NB4 (cell line): ENCODE measurements around the gene FOXP1.

Experiments
- CTCF ChIP-seq: IDR thresholded peaks from one replicate; pipeline ENCODE4 v1.5.1; 2012; ENCODE audit warnings: low read depth, low read length
- MAX ChIP-seq: IDR thresholded peaks from 2 replicates; pipeline ENCODE4 v1.6.1; 2011; ENCODE audit warnings: low read depth, low read length
- MYC ChIP-seq: IDR thresholded peaks from 2 replicates; pipeline ENCODE4 v1.6.1; 2011; ENCODE audit warnings: low read depth, low read length
- POLR2A ChIP-seq: IDR thresholded peaks from 2 replicates; pipeline ENCODE4 v1.6.1; 2011; ENCODE audit warnings: mild to moderate bottlenecking; ENCODE audit not compliant: insufficient read length; ENCODE audit errors: extremely low read depth

- TF ChIP-seq CTCF (no peak), POLR2A (no peak), MAX (no peak), MYC (no peak)
Measured at GRCh38 chr3:71109241-71109976, 474.1 kb downstream of the FOXP1 start.
